ENCODE results near the gene UBE2L3. TPM values are rescaled to one million over a fixed set of nuclear protein-coding genes. Genes with fewer than 3 reads are reported as not detected.
"Not testable (repeated sequence)": the region's sequence is repeated elsewhere in the genome, so short reads cannot be mapped to it uniquely, and the experiment has no call there.

Gene UBE2L3
- total RNA-seq, 2 experiments from 2014 or later = 49.3 to 51.5 TPM

DNA sequence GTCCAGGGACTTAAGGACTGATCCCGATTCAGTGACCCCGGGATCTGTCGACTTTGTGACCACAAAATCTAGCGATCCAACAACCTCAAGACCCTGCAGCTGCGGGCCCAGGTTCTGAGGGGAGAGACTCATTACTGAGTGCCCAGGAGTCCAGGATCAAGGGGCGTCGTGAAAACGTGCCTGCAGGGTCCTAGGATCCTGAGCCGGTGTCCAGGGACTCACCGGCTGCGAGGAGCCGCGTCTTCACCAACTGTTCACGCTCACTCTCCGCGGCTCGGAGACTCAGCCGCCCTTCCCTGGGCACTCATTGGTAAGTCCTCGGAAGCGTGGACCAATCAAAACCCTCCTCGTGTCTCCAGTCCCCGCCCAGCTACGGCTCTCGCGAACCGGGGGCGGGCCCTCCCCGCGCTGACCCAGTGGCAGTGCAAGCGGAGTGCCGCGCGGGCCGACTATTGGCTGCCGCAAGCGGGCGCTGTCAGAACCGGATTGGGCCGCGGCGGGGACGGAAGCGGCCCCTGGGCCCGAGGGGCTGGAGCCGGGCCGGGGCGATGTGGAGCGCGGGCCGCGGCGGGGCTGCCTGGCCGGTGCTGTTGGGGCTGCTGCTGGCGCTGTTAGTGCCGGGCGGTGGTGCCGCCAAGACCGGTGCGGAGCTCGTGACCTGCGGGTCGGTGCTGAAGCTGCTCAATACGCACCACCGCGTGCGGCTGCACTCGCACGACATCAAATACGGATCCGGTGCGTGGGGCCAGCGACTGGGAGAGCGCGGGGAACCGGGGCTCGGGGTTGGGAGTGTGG is 74.5 kb downstream of the UBE2L3 start, which contains the start of gene SDF2L1:
TSS of gene SDF2L1 (plus strand) at position 514 of the 795 bp plus-strand sequence. CDS start at position 549, 35 bp downstream.
- Mint-ChIP-seq H3K9me3 (no peaks in the 10 kb centered on the region), H3K4me3 (peak within 1 kb of the TSS; percentile 93)

GRCh38 chr22:21642584-21643448 is 75.3 kb downstream of the UBE2L3 start:
- peaks cover 7% of the 10 kb centered on the region for H3K36me3 Mint-ChIP-seq
- DNase-seq = peak; percentile 74
- H3K4me1 Mint-ChIP-seq = peaks cover 27% of the 10 kb centered on the region
- POLR2A ChIA-PET = interaction anchor here (1.3 to 4.5 kb wide), 7 partner anchors 10 to 23 kb away, joined by 3 to 94 read pairs (median 8); partner anchors contain the start of genes CCDC116, PPIL2 and YDJC
- ATAC-seq (ENCODE audit: low read depth) = peak; percentile 2
- peak overlapping the region; percentile 93 for H3K4me3 Mint-ChIP-seq
- H3K27me3 Mint-ChIP-seq = no peaks in the 10 kb centered on the region
- no peaks in the 10 kb centered on the region for H3K9me3 Mint-ChIP-seq
- peak overlapping the region; percentile 86 for H3K27ac Mint-ChIP-seq

More for the DNA sequence above, 74.5 kb downstream of the UBE2L3 start, which contains the start of gene SDF2L1:
- H3K4me1 Mint-ChIP-seq = peaks cover 27% of the 10 kb centered on the region
- DNase-seq = peak; percentile 98
- POLR2A ChIA-PET = interaction anchor here (1.3 to 4.5 kb wide), 7 partner anchors 11 to 24 kb away, joined by 3 to 94 read pairs (median 8); partner anchors contain the start of genes CCDC116, PPIL2 and YDJC
- peak; percentile 99 for ATAC-seq (ENCODE audit: low read depth)
- no peaks in the 10 kb centered on the region for H3K27me3 Mint-ChIP-seq
- H3K36me3 Mint-ChIP-seq = peaks cover 7% of the 10 kb centered on the region
- peak within 1 kb of the TSS; percentile 86 for H3K27ac Mint-ChIP-seq

DNA sequence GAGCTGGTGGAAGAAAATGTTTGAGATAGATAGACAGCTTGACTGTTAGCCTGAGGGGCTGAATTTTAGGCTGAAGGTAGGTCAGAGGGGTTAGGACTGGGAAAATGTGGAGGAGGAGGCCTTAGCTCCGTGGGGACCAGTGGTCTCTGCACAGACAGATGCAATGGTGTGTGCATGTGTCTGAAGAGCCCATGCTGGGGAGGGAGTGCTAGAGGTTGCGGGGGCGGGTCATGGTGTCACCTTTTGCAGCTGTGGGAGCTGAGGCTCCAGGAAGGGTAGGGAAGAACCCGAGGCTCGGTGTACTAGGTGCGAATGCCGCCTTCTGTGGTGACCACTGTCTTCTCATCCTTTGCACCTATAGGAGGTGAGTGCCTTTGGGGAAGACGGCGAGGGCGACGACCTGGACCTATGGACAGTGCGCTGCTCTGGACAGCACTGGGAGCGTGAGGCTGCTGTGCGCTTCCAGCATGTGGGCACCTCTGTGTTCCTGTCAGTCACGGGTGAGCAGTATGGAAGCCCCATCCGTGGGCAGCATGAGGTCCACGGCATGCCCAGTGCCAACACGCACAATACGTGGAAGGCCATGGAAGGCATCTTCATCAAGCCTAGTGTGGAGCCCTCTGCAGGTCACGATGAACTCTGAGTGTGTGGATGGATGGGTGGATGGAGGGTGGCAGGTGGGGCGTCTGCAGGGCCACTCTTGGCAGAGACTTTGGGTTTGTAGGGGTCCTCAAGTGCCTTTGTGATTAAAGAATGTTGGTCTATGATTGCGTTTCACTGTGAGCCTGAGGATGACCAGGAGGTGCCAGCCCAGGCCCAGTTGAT is 76.2 kb downstream of the UBE2L3 start:
- POLR2A ChIA-PET = interaction anchor here (0.7 to 4.5 kb wide), 5 partner anchors 9 to 199 kb away, joined by 4 to 94 read pairs (median 12); partner anchors contain the start of genes CCDC116 and YDJC
- Mint-ChIP-seq H3K36me3 (peaks cover 7% of the 10 kb centered on the region), H3K9me3 (no peaks in the 10 kb centered on the region), H3K4me1 (peaks cover 27% of the 10 kb centered on the region), H3K27ac (peak overlapping the region; percentile 86), H3K27me3 (no peaks in the 10 kb centered on the region), H3K4me3 (peak overlapping the region; percentile 93)
- DNase-seq = peak; percentile 43
- ATAC-seq (ENCODE audit: low read depth) = no peak

DNA sequence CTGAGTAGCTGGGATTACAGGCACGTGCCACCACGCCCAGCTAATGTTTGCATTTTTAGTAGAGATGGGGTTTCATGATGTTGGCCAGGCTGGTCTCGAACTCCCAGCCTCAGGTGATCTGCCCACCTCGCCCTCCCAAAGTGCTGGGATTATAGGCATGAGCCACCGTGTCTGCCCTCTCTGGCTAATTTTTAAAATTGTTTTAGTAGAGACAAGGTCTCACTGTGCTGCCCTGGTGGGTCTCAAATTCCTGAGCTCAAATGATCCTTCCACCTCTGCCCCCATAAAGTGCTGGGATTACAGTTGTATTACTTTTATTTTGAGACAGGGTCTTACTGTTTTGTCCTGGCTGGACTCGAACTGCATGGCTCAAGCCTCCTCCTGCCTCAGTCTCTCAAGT is 78.0 kb downstream of the UBE2L3 start:
- not testable (repeated sequence) for H3K27me3 Mint-ChIP-seq; H3K4me3 Mint-ChIP-seq; DNase-seq; H3K27ac Mint-ChIP-seq; ATAC-seq (ENCODE audit: low read depth); H3K36me3 Mint-ChIP-seq; H3K9me3 Mint-ChIP-seq
- H3K4me1 Mint-ChIP-seq = peaks cover 32% of the 10 kb centered on the region
- POLR2A ChIA-PET = interaction anchor here (0.7 to 1.7 kb wide), 2 partner anchors 16 to 1438 kb away, joined by 3 to 10 read pairs; partner anchors contain the start of gene YDJC

GRCh38 chr22:21646608-21647590 is 79.4 kb downstream of the UBE2L3 start:
- Mint-ChIP-seq H3K27ac (peak overlapping the region; percentile 61), H3K4me1 (peaks cover 29% of the 10 kb centered on the region), H3K9me3 (no peaks in the 10 kb centered on the region), H3K27me3 (no peaks in the 10 kb centered on the region), H3K4me3 (no peak overlapping the region), H3K36me3 (peaks cover 9% of the 10 kb centered on the region)
- DNase-seq (peak; percentile 72), ATAC-seq (ENCODE audit: low read depth) (no peak)
- POLR2A ChIA-PET = interaction anchor here (0.6 to 1.7 kb wide), 5 partner anchors 13 to 642 kb away, joined by 3 to 10 read pairs (median 3); partner anchors contain the start of genes PPIL2 and YDJC

DNA sequence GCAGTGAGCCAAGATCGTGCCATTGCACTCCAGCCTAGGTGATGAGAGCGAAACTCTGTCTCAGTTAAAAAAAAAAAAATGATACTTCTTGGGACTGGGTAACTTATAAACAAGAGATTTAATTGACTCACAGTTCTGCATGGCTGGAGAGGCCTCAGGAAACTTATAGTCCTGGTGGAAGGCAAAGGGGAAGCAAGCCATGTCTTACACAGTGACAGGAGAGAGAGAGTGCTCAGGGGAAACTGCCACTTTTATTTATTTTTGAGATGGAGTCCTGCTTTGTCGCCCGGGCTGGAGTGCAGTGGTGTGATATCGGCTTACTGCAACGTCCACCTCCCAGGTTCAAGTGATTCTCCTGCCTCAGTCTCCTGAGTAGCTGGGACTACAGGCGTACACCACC is 82.8 kb downstream of the UBE2L3 start:
- POLR2A ChIA-PET = interaction anchor here (2.2 to 4.5 kb wide), 2 partner anchors 8 to 21 kb away, joined by 12 to 41 read pairs; partner anchors contain the start of genes SDF2L1 and YDJC
- Mint-ChIP-seq H3K9me3 (no peaks in the 10 kb centered on the region), H3K36me3 (peaks cover 9% of the 10 kb centered on the region)

DNA sequence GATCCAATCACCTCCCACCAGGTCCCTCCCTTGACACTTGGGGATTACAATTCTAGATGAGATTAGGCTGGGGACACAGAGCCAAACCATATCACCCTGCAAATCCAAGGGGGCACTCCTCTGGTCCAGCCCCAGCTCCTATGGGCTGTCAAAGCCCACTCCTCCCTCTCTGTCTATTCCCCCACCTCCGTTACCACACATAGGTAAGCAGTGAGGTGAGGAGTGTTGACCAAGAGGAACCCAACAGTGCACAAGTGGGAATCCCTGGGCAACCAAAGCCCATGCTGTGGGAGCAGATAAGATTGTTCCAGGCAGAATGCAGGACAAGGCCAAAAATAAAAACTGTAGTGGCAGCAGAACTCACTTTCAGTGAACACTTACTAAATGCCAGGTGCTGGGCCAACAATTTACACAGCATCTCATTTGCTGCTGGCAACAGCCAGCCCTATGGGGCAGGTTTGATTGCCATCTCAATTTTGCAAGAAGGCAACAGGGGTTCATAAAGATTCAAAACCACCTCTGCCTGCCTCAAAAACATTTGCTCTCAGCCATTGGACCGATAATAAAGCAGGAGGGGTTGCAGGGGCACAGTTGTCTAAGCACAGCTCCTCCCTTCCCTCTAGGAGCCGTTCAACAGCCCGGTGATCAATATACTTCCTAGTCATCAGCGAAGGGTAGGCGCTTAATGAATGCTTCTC is 83.5 kb downstream of the UBE2L3 start:
- Mint-ChIP-seq H3K9me3 (no peaks in the 10 kb centered on the region), H3K27ac (peak overlapping the region; percentile 88), H3K27me3 (no peaks in the 10 kb centered on the region), H3K36me3 (peaks cover 9% of the 10 kb centered on the region), H3K4me1 (peaks cover 20% of the 10 kb centered on the region), H3K4me3 (peak overlapping the region; percentile 83)
- DNase-seq (no peak), ATAC-seq (ENCODE audit: low read depth) (no peak)
- POLR2A ChIA-PET = interaction anchor here (0.6 to 4.5 kb wide), 5 partner anchors 9 to 80 kb away, joined by 3 to 41 read pairs (median 11); partner anchors contain the start of genes PPIL2, SDF2L1 and YDJC

More for the DNA sequence above, 82.8 kb downstream of the UBE2L3 start:
- H3K4me1 Mint-ChIP-seq = peaks cover 20% of the 10 kb centered on the region
- no peaks in the 10 kb centered on the region for H3K27me3 Mint-ChIP-seq
- DNase-seq (no peak), ATAC-seq (ENCODE audit: low read depth) (no peak)
- H3K4me3 Mint-ChIP-seq = peak overlapping the region; percentile 83
- H3K27ac Mint-ChIP-seq = peak overlapping the region; percentile 88

DNA sequence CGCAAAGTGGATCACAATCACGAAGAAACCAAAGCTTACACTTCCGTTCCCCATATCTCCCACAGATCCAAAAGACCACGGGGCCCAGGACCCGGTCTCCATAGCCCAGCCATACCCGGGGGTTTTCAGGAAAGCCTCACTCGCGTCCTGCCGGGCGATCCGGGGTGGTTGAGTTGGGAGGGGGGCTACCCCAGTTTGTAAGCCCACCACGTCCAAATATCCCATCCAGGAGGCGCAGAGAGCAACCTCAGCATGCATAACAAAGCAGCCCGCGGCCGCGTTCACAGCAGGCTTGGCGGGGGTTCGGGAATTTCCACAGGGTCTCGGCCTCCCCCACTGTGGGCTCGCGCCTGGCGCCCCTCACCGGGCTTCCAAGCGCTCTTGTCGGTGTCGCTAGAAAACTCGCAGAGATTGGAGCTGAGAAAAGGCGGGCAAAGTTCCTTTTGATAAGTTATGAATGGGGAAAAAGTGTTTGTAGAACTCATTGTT is 84.1 kb downstream of the UBE2L3 start:
- Mint-ChIP-seq H3K9me3 (no peaks in the 10 kb centered on the region), H3K27me3 (no peaks in the 10 kb centered on the region), H3K4me1 (peaks cover 23% of the 10 kb centered on the region), H3K4me3 (peak overlapping the region; percentile 83), H3K27ac (peak overlapping the region; percentile 88), H3K36me3 (peaks cover 9% of the 10 kb centered on the region)
- ATAC-seq (ENCODE audit: low read depth) (peak; percentile 16), DNase-seq (no peak)
- POLR2A ChIA-PET = interaction anchor here (0.6 to 4.5 kb wide), 5 partner anchors 9 to 81 kb away, joined by 3 to 41 read pairs (median 11); partner anchors contain the start of genes PPIL2, SDF2L1 and YDJC

DNA sequence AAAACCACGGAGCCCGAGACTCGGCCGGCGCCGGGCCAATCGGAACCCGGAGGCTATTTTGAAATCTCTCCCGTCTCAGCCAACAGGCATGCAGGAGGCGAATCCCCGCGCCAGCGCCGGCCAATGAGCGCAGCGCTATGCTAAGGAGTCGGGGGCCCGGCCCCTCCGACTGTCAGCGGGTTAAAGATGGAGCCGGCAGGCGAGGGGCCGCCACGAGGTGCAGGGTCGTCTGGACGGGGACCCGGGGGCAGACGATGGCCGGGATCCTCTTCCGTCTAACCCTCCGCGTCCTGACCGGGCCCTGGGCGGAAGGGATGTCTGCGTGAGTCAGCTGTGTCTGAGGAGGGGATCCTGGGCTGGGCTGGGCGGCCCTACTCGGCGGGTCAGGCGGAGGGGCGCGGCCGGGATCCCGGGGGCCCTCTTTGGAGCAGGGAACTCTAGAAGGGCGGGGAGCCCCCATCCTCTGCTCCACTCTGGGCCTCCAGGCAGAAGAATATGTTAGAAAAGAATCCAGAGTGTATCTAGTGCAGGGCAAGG is 84.6 kb downstream of the UBE2L3 start:
- ATAC-seq (ENCODE audit: low read depth) (peak; percentile 98), DNase-seq (peak; percentile 89)
- Mint-ChIP-seq H3K4me1 (peaks cover 24% of the 10 kb centered on the region), H3K4me3 (peak overlapping the region; percentile 83), H3K36me3 (peaks cover 7% of the 10 kb centered on the region), H3K27me3 (no peaks in the 10 kb centered on the region), H3K27ac (peak overlapping the region; percentile 88), H3K9me3 (no peaks in the 10 kb centered on the region)
- POLR2A ChIA-PET = interaction anchor here (1.5 to 4.5 kb wide), 4 partner anchors 10 to 81 kb away, joined by 3 to 41 read pairs (median 12); partner anchors contain the start of genes PPIL2, SDF2L1 and YDJC
